C4-2B (cell line): Measurements from ENCODE around the gene PDXP.

Source experiments
- ZFX ChIP-seq: fragments of 450-650 bp; IDR thresholded peaks from 2 replicates; pipeline ENCODE4 v1.6.1; 2017
- TF ChIP-seq, protein P1 (sequence below): fragments of 450-650 bp; conservative IDR thresholded peaks from 2 replicates; pipeline ENCODE4 v1.5.1; 2017; ENCODE audit warnings: mild to moderate bottlenecking

DNA sequence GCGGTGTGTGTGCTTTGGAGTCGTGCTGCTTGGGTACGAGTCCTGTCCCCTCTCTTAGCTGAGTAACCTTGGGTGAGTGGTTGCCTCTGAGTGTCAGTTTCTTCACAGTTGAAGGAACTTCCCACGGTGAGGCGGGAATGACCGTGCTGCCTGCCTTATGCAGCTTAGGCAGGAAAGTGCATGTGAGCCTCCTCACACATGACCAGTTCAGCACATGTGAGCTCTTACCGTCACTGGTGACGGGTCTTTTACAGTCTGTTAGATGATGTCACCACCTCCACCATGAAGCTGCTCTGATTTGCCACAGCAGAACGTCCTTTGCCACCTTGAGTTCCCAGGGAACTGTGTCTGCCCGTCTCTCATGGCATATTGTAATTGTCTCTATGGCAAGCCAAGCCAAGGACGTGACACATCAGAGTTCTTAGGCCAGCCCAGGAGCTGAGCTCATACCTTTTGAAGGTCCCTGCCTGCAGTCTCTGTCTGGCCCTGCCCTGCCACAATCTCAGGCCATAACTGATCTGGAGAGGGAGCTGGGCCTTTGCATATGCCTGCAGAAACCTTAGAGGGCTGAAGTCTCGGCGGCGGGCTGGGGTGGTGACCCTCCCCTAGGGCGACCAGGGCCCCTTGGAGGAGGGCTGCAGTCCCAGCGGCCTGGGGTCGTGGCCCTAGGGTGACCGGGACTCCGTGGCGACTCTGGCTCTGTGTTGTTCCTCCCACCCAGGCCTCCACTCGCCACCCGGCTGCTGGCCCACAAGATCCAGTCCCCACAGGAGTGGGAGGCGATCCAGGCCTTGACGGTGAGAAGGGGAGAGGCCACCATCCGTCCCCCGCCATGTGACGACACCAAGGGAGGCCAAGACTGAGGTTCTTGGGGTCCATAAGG is 42.1 kb upstream of the PDXP start:
- TF ChIP-seq, protein P1, sequence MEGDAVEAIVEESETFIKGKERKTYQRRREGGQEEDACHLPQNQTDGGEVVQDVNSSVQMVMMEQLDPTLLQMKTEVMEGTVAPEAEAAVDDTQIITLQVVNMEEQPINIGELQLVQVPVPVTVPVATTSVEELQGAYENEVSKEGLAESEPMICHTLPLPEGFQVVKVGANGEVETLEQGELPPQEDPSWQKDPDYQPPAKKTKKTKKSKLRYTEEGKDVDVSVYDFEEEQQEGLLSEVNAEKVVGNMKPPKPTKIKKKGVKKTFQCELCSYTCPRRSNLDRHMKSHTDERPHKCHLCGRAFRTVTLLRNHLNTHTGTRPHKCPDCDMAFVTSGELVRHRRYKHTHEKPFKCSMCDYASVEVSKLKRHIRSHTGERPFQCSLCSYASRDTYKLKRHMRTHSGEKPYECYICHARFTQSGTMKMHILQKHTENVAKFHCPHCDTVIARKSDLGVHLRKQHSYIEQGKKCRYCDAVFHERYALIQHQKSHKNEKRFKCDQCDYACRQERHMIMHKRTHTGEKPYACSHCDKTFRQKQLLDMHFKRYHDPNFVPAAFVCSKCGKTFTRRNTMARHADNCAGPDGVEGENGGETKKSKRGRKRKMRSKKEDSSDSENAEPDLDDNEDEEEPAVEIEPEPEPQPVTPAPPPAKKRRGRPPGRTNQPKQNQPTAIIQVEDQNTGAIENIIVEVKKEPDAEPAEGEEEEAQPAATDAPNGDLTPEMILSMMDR: no peak
- TF ChIP-seq ZFX: no peak
